Activated B cell treated with CpG ODN at 0.5 μM for 24 hours (primary cell): ENCODE results near the gene SLC25A15. TPM values are rescaled to one million over a fixed set of nuclear protein-coding genes. Genes with fewer than 3 reads are reported as not detected.

ENCODE experiments used
- ATAC-seq: fragments of 200-7000 bp; cut with Tn5 transposase; one replicate; pipeline ENCODE4 v1.10.0; 2021; ENCODE audit warnings: low read depth, mild to moderate bottlenecking, moderate library complexity
- CTCF ChIA-PET: fragments of 350-600 bp; sonication (Branson Sonifier 250); formaldehyde crosslinking; loops from one replicate; lab custom pipeline; 2021; ENCODE audit warnings: antibody characterized with exemption; lab: Charles Lee
- POLR2A ChIA-PET: fragments of 350-600 bp; sonication (Branson Sonifier 250); formaldehyde crosslinking; loops from one replicate; lab custom pipeline; 2021; ENCODE audit warnings: antibody characterized with exemption; lab: Charles Lee
- DNase-seq: peaks from one replicate; pipeline ENCODE4 v3.0.0; 2022
- H3K27ac Mint-ChIP-seq: one replicate; pipeline ENCODE4 v1.8.0; 2020; ENCODE audit warnings: mixed read lengths
- H3K27me3 Mint-ChIP-seq: one replicate; pipeline ENCODE4 v1.8.0; 2021; ENCODE audit warnings: mixed read lengths
- H3K36me3 Mint-ChIP-seq: one replicate; pipeline ENCODE4 v1.8.0; 2021; ENCODE audit warnings: low read depth, mixed read lengths
- H3K4me1 Mint-ChIP-seq: one replicate; pipeline ENCODE4 v1.8.0; 2021; ENCODE audit warnings: mixed read lengths
- H3K4me3 Mint-ChIP-seq: one replicate; pipeline ENCODE4 v1.8.0; 2020; ENCODE audit warnings: mild to moderate bottlenecking, mixed read lengths
- H3K9me3 Mint-ChIP-seq: one replicate; pipeline ENCODE4 v1.8.0; 2020; ENCODE audit warnings: mixed read lengths
- CTCF ChIP-seq: fragments of 200-600 bp; IDR thresholded peaks from one replicate; pipeline ENCODE4 v1.8.0; 2022; ENCODE audit warnings: antibody characterized with exemption, mild to moderate bottlenecking
- intact Hi-C: fragments of 100-400 bp; cut with micrococcal nuclease; formaldehyde crosslinking; loops from one replicate; pipeline ENCODE4 v1.15.1; 2024
- total RNA-seq: library from RNA; stranded (reverse); gene quantifications from 2 replicates; pipeline ENCODE4 v1.2.3, GENCODE V29; 2022

The SLC25A15 gene
- total RNA-seq, 1 donor from 2014 or later, result 4.9 TPM

DNA sequence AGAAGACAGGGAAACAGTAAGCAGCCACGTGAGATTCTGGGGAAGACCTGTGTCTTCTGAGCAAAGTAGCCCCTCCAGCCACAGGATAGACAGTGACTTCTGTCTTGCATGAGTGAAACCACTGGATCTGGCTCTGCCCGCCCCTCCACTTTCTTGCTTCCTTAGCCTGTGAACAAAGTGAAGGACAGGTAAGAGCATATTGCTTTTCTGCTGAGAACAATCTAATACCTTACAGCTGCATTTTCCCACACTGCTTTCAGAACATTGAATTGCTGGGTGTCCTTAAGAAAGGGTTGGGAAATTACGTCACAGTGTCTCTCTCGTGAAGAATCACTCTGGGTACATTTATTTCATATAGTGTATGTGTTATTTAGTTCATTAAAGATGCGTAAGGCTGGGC is 11.1 kb downstream of the SLC25A15 start:
- no peak for DNase-seq
- TF ChIP-seq CTCF, result no peak
- ChIA-PET CTCF (no interaction called here), POLR2A (no interaction called here)
- no peaks in the 10 kb centered on the region for H3K27me3 Mint-ChIP-seq
- no peaks in the 10 kb centered on the region for H3K4me1 Mint-ChIP-seq
- H3K9me3 Mint-ChIP-seq, result no peaks in the 10 kb centered on the region
- H3K27ac Mint-ChIP-seq, result no peak overlapping the region
- ATAC-seq, result no peak
- H3K36me3 Mint-ChIP-seq, result peaks cover 35% of the 10 kb centered on the region
- H3K4me3 Mint-ChIP-seq, result no peak overlapping the region
- intact Hi-C loops, result no loop called here

- Mint-ChIP-seq H3K9me3 (no peaks in the 10 kb centered on the region), H3K4me3 (no peak overlapping the region), H3K27ac (no peak overlapping the region), H3K36me3 (peaks cover 45% of the 10 kb centered on the region), H3K4me1 (no peaks in the 10 kb centered on the region), H3K27me3 (no peaks in the 10 kb centered on the region)
- DNase-seq, result no peak
- POLR2A ChIA-PET, result interaction anchor here (0.7 kb wide), 1 partner anchor 13 kb away, joined by 3 read pairs; no protein-coding TSS in a partner anchor
- ATAC-seq, result no peak
- intact Hi-C loops, result no loop called here
- CTCF ChIA-PET, result no interaction called here
- TF ChIP-seq CTCF, result no peak
Observed at GRCh38 chr13:40801255-40802217, 12.1 kb downstream of the SLC25A15 start.

- Mint-ChIP-seq H3K27ac (no peak overlapping the region), H3K4me1 (no peaks in the 10 kb centered on the region), H3K27me3 (no peaks in the 10 kb centered on the region), H3K36me3 (peaks cover 54% of the 10 kb centered on the region), H3K4me3 (no peak overlapping the region), H3K9me3 (no peaks in the 10 kb centered on the region)
- no peak for ATAC-seq
- ChIA-PET CTCF (no interaction called here), POLR2A (no interaction called here)
- no peak for TF ChIP-seq CTCF
- no peak for DNase-seq
- intact Hi-C loops, result no loop called here
Observed at GRCh38 chr13:40803316-40803715, 13.9 kb downstream of the SLC25A15 start.

DNA sequence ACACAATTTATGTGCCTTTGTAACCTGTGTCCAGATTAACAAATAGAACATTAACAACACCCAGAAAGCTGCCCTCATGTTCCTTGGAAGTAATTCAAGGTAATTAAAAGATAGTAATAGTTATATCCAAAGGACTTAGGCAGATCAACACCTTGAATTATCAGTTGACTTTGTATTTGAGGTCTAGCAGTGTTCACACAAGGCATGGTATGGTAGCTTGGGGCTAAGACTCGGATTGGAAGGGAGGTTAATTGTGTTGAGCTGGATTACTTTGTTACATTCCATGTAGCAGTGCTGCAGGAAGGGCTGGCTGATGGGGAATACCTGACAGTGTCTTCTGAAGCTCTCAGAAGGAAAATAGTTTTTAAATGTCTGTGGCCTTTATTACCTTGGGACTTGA is 16.8 kb downstream of the SLC25A15 start:
- no peak overlapping the region for H3K27ac Mint-ChIP-seq
- CTCF ChIA-PET, result no interaction called here

More for the DNA sequence above, 16.8 kb downstream of the SLC25A15 start:
- Mint-ChIP-seq H3K9me3 (no peaks in the 10 kb centered on the region), H3K4me1 (no peaks in the 10 kb centered on the region), H3K36me3 (peaks cover 52% of the 10 kb centered on the region), H3K4me3 (no peak overlapping the region), H3K27me3 (no peaks in the 10 kb centered on the region)
- intact Hi-C loops, result no loop called here
- no peak for DNase-seq
- POLR2A ChIA-PET, result no interaction called here
- ATAC-seq, result no peak
- TF ChIP-seq CTCF, result no peak
